NCI-H446 (cell line): ENCODE measurements around the gene UMODL1.
A peak's percentile ranks its signal among the peaks of the same experiment; 100 is the strongest.

Experiments used
- DNase-seq, 2 experiments: peaks; one replicate each; lab custom pipeline; 2025; lab: John Stamatoyannopoulos, UW

The UMODL1 gene

DNA sequence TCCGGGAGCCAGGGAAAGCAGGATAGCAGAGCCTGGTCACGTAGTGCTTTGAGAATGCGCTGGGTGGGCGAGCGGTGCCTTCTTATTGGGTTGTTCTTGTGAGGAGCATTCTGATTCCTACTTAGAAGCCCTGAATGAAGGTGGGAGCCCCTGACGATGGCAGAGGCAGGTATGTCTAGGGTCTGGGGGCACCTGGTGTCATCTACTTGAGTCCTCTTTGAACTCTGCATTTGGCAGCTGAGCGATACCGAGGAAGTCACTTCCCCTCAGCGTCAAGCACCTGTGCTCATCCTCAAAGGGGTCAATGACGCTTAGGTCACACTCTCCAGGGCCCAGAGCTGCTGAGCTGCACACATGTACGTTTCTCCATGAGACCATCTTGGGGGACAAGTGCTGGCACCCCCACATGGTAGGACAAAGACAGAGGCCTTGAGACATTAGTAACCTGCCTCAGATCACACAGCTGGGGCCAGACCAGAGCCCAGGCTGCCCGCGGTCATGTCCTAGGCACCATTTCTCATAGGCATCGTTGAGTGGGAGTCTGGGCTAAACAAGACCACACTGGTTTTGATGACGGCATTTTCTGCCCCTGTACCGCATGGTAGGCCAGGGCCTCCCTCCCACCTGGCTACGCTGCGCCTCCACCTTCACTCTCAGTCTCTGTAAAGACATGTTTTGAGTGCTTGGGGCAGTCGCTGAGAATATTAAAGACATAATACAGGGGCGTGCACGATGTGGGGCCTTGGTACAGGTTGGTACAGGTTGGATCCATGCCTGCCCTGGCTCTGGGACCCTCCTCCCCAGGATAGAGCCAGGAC lies 78.7 kb downstream of the UMODL1 start:
- no peak for DNase-seq

DNA sequence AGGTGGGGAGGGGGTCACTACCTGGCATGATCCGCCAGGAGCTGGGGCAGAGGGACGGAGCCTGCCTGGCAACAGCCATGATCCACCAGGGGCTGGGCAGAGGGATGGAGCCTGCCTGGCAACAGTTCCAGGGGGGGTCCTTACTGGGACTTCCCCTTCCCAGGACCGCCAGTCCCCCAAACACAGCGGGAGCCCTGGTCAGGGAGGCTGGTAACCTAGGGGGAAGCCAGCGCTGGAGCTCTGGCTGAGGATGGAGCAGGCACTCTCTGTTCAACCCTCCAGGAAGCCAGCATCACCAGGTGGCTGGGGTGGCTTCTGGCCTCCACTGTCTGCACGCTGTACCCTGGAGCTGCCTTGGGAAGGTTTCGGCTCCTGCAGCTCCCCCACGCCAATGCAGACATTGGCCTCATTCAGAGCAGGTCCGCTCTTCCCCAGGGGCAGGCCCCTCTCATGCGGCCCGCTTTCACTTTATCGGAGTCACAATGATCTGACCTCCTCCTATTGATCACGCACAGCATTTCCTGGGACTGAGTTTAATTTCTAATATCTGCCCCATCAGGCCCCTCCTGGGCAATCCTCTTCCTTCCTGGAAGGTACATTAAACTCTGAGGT lies 79.5 kb downstream of the UMODL1 start:
- no peak for DNase-seq

DNA sequence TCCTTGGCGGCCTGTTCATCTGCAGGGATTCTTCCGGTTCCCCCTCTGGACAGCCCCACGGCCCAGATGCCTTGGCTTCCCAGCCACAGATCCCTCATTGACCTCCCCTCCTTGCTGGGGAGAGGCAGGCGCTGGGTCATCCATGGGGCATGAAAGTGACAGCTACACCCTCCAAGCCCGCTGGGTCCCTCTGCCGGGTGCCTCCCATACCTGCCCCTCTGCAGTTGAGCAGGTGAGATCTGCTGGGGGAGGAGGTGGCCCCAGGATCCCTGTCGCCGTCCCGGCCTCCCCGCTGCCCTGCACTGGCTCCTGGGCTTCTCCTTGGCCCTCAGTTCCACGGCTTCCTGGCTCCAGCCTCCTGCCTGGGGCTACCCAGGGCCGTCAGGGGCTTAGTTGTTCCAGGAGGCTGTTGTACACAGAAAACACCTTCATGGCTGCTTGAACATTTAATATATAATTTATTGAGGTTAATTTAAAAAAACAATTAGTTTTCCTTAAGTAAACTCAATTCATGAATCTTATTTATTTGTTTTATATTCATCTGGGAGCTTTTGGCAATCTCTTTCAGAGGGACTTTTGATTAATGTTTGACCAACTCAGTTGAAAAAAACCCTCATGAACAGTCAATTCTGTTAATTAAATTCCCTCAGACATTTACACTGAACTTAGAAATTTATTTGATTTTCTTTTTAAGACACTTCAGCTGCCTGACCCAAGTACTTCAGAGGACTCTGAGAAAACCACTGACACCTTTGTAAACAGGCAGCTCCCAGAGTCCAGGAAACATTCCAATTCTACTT lies 80.2 kb downstream of the UMODL1 start:
- no peak for DNase-seq

DNA sequence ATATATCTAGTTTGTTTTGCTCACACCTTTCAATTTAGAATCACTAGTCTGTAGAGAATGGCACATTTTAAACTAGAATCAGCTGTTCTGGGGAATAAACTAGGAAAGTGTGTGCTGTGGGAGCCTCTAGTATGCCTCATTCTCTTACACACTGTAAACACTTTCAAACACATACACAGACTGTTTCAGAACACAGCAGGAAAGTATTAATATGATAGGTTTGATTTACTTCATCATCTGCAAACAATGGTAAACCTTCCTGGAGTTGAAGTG lies 80.8 kb downstream of the UMODL1 start:
- no peak for DNase-seq

DNA sequence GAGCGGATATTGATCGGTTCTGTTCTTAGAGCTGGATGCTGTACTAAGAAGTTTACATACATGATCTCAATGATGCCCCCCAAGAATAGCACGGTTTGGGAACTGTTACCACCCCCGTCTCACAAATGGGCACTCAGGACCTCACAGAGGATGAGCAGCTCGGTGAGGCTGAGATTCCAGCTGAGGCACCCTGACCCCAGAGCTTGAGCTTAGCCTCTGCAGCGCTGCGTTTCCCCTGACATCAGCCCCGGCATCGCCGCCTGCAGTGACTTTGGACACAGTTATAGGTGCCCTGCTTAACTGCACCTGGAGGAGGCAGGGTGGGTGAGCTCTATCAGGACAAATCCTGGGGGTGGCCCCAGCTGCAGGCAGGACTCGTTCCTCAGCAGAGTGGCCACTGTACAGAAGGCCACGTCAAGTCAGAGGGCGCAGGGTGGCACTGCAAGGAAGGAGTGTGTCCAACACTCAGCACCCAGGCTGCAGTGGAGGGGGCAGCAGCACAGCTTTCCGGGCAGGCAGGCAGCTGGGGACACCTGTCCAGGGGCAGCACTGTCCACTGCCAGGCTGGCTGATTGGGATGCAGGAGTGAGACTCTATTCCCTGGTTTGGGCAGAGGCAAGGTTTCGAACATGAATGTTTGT lies 82.0 kb downstream of the UMODL1 start:
- no peak for DNase-seq

DNA sequence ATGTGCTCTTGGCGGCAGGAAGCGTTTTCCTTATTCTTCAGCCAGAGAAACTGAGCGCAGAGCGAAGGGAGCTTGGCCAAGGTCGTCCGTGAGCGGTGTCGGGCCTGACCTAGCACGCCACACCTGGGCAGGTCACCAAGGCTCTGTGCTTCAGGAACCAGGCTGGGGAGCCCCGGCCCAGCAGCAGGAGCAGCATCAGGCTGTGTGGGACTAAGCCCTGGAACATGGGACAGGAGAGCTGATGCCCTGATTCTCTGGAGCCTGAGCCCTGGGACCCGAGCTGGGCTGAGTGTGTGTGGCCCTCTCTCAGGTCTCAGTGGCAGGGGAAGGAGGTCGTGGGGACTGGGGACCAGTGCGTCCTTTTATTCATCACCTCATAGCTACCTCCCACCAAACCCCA lies 82.6 kb downstream of the UMODL1 start:
- no peak for DNase-seq

DNA sequence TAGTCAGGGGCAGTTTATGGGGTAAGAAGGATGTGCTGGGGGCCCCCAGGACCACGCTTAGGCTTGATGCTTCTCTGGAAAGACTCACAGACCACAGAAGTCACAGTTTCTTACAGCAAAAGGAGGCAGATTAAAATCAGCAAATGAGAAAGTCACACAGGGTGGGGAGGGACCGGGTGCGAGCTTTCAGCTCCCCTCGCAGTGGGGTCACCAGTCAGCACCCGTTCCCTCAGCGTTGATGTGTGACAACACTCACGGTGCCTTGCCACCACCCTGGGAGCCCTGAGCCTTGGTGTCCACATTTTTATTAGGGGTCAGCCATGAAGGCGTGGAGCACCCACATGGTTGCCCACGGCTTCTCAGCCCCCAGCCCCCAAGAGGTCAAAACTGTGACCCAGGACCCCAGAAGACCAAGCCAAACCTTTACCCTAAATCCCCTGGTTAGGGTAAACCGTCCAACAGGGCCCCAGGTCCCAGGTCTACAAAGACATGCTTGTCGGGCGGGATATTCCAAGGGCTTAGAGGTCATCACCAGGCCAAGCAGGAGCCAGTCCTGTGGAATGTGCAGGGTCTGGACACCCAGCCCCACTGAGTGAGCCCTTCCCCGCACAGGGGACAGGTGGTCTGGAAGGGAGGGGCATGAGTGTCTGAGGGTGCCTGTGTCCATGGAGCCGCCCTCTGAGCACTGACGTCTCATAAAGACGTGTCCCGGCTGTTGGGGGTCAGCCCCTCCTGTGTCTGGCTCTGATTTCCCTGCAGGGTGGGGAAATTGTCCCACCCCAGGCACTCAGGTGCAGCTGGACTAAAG lies 83.3 kb downstream of the UMODL1 start:
- no peak for DNase-seq

DNA sequence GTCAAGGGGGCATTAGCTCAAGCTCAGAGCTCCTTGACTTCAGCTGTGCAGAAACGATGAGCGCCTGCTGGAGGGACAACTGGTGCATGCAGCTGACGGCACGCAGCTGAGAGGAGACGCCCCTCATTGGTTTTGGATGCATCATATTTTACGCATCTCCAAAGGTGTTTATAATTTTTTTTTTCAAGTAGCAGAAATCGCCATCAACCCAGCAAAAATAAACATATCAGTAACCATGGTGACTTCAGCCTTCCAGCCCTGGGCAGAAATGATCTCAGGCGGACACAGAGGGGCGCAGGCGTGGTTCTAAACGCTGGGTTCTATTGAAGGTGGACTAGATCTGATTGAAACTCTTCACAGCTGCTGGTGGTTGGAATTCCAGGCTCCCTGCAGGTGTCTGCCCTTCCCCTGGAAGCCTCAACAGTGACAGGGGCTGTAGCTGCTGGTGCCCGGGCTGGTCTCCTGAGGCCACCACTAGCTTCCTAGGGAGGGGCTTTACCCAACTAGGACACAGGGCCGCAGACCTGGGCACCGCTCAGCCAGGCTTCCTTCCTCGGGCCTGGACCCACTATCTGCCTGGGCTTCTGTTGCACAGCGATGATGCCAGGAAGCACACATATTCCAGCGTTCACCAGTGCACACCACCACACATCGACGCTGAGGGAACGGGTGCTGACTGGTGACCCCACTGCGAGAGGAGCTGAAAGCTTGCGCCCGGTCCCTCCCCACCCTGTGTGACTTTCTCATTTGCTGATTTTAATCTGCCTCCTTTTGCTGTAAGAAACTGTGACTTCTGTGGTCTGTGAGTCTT lies 84.1 kb downstream of the UMODL1 start:
- DNase-seq, result no peak

DNA sequence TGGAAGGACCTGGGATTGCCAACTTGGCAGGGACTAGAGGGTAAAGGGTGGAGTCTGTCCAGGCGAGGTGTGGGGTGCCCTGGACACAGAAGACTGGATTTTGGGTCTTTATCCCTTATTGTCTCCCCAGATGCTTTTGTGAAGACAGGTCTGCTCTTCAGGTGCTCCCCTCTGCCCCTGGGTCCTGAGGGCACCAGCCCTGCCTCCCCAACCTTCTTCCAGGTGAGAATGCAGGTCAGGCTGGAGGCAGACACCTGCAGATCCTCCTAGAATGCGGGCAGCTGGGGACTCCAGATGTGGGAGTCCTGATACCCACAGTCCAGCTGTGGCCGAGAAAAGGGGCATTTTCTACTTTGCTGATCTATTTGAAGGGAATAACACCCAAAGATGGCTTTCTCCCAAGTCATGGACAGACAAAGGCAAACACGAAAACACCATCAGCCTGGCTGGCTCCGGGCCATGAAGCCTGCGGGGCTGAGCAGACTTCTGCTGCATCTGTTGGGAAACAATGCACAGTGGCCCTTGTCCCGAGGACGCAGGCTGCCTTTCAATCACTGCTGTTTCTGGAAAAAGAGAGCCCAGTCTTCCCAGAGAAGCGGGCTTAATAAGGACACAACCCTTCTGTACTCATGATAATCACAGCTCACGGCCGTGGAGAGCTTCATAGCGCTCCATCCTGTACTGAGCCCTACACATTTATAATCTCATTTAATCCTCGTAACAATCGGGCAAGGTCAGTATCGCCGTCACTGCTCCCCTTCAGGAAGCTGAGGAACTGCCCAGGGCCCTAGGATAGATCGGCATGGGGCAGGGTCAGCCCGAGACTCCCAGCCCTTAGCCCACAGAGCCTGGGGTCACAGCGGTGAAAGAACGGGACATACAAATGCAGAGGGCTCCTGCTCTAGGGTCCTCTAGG lies 85.8 kb downstream of the UMODL1 start:
- DNase-seq, result peak in 1 of 2 experiments; percentile 29

DNA sequence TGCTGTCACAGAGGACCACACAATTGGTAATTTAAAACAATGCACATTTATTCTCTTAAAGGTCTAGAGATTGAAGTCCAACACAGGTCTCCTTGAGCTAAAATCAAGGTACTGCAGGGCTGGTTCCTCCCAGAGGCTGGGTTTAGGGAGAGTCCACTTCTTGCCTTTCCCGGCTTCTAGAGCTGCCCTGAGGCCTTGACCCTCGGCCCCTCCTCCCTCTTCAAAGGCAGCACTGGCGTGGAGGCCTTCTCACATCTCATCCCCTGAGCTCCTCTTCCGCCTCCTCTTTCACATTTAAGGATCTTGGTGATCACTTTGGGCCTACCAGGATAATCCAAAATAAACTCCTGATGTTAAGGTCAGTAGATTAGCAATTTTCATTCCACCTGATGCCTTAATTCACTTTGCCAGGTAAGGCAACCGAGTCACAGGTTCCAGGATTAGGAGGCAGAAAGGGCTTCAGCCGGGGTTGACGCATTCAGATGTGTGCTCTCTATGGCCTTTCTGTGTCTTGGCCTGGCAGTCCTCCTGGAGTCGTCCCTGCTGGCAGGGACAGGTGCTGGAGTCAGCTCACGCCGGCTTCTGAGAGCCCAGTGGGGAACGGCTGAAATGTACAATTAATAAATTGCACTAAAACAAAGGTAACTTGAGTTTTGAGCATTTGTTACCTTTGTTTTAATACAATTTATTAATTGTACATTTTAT lies 86.6 kb downstream of the UMODL1 start:
- no peak for DNase-seq

DNA sequence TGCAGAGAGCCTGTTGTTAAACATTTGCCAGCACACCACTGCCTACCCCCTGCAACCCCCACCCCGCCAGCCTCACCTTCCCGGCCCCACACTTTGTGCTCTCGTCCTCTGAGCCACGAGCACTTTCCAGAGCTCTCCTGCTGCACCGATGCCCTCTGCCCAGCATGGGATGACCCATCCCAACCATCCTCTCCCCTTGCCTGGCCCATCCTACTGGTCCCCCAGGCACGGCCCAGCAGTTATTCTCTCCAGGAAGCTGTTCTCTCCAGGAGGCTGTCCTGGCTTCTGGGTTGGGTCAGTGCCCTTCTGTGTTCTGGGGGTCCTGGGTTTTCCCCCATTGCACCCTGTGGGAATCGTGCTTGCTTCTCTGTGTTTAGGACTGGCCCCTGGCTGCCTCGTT lies 87.7 kb downstream of the UMODL1 start:
- no peak for DNase-seq

DNA sequence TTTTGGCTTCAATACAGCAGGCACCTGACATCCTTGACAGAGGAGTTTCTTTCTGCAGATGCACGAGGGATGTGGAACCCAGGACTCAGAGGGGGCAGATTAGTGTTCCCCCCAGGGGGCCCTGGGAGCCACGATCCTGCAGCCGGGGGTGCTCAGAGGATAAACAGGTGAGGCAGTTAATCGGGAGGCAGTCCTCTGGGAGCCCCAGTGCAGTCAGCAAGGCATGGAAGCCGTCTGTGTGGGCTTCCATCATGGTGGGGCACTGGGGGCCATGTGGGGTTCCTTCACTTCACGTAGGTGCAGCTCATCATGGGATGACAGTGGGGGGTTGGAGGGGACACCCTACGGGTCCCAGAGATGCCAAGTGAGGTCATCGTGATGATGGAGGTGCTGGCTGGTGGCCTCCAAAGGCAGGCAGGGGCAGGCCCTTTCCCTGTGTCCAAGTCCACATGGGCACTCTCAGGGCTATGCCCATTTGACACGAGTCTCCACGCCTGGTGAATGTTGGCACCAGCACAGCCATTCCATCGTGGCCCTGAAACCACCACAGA lies 88.5 kb downstream of the UMODL1 start:
- no peak for DNase-seq

DNA sequence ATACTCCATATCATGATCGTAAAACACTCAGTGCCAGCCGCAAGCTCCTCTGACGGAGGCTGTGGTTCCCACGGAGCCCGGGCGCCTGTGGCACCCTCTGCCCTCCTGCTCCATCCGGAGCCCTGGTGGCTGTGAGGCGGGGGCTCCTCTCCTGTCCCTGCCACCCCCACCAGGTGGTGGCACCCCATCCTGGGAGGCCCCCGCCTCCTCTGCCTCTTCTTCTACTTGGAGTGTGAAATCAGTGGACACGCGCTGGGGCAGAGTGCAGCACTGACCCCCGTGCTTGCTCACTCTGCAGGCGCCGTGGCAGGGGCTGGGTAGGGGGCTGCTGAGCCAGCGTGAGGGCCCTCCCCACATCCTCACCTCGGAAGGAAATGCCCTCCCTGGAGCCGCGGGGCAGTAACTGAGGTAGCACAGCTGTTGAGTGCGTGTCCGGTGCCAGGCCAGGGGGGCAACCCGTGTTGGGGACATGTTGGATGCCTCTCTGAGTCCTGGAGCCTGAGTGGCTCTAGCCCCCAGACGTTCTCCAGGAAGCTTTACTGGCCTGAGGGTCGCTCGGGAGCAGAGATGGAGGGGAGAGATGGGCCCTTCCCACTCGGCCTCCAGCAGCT lies 89.1 kb downstream of the UMODL1 start:
- DNase-seq, result no peak

DNA sequence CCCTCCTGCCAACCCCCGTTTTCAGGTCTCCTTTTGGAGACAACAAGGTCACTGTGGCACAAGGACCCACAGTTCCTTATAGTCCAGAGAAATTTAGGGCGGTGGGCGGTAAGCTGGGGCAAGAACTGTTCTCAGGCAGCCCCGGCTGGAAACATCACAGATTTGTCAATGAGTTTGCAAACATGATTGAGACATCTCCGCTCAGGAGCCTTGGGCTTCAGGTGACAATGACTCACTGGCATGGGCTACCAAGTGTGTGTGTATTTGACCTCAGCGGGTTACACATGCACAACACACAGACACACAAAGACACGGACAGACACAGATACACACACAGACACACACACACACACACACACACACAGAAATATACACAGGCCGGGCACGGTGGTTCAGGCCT lies 89.6 kb downstream of the UMODL1 start:
- no peak for DNase-seq

DNA sequence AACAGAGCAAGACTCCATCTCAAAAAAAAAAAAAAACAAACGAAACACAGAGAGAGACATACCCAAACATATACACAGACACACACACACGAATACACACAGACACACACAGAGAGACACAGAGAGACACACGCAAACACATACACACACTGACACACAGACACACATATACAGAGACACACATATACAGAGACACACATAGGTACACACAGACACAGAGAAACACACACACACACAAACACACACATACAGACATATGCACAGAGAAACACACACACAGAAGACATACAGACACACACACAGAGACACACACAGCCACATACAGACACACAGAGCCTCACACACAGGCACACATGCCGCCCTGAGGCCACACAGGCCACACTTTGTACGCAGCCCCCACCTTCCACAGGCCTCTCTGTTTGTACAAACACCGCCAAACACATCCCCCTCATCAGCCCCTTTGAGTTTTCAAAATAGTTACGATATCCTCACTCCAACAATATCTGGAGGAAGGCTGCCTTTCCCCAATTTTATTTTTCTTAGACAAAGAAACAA lies 90.4 kb downstream of the UMODL1 start:
- no peak for DNase-seq

DNA sequence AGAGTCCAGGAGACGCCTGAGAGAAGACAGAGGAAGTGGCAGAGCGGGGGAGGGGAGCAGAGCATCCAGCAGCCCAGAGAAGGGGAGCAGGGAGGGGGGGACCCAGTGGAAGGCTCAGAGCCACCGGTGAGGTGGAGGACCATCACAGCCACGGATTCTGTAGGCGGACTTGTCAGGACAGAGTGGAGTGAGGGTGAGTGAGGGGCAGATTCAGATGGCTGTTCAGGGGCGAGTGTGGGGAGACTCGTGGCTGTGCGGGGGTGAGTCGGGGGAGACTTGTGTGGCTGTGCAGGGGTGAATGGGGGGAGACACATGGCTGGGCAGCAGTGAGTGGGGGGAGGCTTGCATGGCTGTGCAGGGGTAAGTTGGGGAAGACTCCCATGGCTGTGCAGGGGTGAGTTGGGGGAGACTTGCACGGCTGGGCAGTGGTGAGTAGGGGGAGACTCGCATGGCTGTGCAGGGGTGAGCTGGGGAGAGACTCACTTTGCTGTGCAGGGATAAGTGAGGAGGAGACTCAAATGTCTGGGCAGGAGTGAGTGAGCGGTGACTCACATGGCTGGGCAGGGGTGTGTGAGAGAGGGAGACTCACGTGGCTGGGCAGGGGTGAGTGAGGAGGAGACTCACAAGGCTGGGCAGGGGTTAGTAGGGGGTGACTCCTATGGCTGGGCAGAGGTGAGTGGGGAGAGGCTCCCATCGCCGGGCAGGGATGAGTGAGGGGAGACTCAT lies 91.0 kb downstream of the UMODL1 start:
- peak in 1 of 2 experiments; percentile 3 for DNase-seq

DNA sequence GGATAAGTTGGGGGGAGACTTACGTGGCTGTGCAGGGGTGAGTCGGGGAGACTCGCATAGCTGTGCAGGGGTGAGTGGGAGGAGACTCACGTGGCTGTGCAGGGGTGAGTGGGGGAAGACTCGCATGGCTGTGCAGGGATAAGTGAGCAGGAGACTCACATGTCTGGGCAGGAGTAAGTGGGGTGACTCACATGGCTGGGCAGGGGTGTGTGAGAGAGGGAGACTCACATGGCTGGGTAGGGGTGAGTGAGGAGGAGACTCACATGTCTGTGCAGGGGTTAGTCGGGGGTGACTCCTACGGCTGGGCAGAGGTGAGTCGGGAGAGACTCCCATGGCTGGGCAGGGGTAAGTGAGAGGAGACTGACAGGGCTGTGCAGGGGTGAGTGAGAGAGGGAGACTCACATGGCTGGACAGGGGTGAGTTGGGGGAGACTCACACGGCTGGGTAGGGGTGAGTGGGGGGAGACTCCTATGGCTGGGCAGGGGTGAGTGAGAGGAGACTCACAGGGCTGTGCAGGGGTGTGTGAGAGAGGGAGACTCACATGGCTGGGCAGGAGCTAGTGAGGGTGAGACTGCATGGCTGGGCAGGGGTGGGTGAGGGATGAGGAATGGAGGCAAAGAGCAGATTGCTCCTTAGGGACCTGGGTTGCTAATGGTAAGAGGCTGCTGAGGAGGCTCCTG lies 91.9 kb downstream of the UMODL1 start:
- no peak for DNase-seq
